Prostate gland (tissue), 1 donor: ENCODE measurements around the gene CLRN3.

Source experiments
- POLR2A ChIP-seq: fragments of 450-650 bp; IDR thresholded peaks from one replicate; pipeline ENCODE4 v1.6.1; 2016; ENCODE audit warnings: antibody characterized with exemption, mild to moderate bottlenecking
- POLR2AphosphoS5 ChIP-seq: sonication (generic); formaldehyde crosslinking; IDR thresholded peaks from one replicate; pipeline ENCODE4 v1.6.1; 2017; ENCODE audit warnings: antibody characterized with exemption

GRCh38 chr10:127905001-127905847 lies 12.5 kb upstream of the CLRN3 start:
- TF ChIP-seq POLR2A: no peak
- TF ChIP-seq POLR2AphosphoS5: no peak
